GM21367 (cell line): ENCODE measurements around the gene ZNF385B.

Experiments
- ATAC-seq: cut with Tn5 transposase; IDR thresholded peaks from one replicate; pipeline ENCODE4 v1.9.1; 2021; ENCODE audit not compliant: unreplicated experiment

ZNF385B gene

DNA sequence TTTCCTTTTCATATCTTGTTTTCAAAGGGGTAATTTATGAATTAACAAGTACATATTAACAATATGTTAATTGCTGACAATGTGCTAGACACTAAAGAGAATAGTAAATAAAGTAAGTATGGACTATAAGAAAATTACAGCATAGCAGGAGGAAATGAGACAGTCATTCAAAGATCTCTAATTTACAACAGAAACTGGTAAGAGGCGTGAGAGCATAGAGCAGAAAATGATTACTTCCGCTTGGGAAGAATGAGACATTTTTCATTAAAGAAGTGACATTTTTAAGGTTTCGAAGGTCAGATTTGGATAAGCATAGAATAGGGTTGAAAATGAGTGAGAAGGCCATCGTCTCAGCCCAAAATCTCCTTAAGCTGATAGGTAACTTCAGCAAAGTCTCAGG, 412.4 kb downstream of the ZNF385B start:
- peak; percentile 73 for ATAC-seq

DNA sequence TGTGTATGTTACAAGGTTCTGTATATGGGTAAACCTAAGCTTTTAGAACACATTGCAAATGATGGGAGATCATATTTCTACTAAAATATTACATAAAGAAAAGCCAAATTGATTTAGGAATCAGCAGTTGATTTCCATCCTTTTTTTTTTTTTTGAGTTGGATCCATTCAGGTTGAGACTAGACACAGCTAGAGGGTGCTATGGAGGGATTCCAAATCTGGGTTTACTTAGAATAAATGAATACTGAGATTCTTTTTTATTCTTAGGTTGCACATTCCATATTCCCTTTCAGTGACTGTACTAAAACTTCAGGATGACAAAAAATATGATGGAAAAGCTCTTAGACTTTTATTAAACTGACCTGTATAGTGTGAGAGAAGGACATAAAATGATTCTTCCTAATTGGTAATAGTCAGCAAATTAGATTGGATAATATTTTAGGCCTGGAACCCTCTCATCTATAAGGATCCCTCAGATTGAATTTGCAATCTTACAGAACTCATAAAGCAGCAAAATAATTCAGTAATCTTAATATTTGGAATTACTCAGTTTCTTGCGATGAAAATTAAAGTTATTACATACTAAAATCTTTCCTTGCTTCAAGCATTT, 413.5 kb downstream of the ZNF385B start:
- no peak for ATAC-seq

DNA sequence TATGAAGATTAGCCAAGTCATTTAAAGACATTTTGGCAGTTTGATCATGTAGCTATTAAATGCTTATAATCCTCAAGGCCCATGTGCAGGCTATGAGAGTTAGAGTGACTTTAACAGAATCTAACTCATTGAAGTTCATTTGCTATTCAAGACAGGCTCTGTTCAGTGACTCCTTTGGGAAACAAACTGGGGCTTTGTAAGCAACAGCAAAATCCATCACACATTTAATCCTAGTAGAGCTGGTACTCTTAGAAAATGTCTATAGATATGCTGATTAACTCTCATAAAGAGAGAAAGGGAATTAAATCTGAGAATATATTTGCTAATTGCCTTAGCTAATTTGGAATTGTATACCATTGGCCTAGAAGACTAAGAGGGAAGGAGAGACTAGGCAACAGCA, 414.0 kb downstream of the ZNF385B start:
- no peak for ATAC-seq

DNA sequence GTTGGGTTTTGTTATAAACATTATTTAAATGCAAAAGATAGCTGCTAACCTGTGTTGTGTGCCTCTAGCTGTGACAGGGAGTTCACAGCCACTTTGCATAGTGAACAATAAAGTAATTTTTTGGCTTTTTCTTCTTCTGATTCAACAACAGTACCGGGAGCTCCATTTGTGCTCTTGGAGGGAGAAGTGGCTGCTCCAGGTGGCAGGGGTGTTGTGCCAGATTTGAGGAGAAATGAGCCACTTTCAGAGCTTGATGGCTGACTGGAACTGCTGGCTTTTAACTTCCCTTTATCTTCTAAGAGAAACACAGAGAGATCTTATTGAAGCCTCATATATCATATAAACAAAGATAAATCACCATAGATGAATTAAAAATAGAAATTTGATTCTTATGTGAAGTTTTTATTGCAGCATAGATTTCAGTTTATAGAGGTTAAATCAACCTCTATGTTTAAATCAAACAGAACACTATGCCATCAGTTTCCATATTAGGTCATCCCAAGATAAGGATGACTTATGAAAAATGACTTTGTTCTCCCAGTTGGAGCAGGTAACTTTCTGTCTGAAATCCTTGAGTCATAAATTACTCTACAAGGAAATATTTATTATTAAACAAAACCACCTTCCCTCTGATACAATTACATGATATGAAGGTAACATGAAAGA, 414.8 kb downstream of the ZNF385B start:
- ATAC-seq: no peak

DNA sequence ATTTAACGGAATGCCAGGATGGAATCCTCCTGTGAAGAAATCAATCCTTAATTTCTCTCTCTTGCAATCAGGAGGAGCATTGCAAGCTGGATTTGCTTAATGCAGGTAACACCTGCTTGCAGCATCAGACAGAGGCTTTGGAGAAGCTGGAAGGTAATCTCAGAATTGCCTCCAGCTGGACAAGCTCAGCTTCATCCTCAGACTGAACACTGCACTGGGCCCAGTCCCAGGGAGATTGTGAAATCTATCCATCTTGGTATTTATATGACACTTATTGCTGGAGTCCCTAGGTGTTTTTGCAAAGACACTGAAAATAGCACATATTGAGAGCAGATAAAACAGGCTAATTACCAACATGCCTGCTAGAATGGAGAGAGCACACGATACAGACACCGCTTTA, 417.4 kb downstream of the ZNF385B start:
- no peak for ATAC-seq

DNA sequence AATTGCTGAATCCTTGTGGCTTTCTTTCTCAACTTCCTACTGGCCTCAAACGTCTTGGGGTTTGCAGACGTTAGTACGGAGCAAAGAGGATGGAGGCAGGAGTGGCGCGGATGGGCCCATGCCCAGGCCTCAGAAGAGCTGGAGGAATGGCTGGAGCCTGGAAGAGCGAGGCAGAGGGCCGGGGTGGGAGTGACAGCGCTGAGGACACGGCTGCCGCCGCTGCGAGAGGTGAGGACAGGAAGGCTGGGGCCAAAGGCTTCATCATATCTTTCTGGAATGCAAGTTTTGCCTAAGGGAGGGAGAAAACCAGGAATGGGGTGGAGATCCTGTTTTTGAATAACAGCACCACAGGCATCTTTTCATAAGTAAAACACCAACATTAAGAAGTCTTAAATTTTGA, 418.2 kb downstream of the ZNF385B start:
- ATAC-seq: no peak

DNA sequence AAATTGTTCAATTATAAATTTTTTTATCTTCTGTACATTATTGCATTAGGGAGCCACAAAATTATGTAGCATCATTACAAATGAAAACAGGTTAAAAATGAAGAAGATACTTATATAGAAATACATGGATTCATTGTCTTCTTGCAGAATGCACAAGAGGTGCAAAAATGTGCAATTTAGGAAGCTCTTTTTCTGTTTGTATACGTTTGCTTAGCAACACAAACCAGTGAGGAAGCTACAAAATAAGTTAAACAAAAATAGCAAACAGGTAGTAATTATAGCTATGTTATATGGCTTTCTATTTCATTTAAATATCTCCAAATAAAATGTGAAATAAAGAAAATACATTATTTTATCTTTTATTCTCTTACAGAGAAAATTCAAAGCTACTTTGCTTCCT, 419.2 kb downstream of the ZNF385B start:
- ATAC-seq: no peak

DNA sequence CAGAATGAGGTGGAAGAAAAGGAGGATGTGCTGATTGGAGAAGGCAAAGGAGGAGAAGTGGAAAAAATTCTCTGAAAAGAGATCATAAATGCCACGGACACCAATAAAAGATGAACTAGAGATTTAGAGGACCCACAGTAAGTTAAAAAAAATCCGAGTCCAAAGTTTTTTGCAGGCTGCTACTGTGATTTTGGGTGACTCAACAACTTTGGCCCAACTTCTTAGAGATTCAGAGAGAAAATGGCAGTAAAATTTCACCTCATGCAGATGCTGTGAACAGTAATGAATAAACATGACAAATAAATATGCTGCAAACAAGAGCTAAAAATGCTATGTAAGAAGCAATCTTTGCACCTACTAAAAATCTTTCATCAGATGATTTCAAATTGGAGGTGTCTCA, 419.9 kb downstream of the ZNF385B start:
- ATAC-seq: no peak

DNA sequence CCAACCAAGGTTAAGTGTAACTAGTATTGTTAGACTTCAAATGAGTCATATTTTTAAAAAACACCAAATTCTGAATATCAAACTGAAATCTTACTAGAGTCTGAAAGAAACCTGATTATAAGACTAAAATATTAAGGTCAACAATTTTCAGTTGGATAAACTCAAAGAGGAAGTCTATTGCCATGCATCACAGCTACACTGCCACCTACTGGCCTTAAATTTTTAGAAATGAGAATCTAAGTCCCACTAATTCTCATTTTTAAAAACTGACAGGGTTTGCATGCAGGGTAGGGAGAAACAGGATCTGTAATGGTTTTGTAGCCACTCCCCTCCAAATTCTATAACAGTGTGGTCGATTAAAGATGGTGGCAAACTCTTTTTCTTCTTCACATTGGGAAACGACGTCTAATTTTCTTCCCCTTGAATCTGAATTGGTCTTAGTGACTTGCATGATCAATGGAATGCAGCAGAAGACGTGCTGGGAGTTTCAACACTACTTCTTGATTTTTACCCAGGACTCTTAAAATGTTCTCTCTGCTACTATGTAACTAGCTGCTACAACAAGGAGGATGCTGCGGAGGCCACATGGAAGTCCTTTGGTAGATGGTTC, 420.7 kb downstream of the ZNF385B start:
- ATAC-seq: peak; percentile 75

DNA sequence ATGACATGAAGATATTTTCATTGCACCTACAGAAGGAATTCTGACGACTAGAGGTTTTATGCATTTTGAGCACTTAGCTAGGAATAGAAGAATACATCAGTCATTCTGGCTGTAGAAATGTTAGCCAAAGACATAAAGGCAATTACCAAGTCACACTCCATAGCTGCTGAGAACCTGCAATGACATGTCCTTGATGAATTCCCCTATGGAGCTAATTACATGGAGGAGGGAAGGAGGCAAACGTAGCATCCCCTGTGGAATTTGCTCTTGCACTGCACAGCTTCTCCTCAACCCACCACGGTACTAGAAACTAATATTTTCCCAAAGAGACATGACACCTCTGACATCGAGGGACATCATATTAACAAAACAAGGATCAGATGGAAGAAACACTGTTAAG, 422.8 kb downstream of the ZNF385B start:
- ATAC-seq: no peak

DNA sequence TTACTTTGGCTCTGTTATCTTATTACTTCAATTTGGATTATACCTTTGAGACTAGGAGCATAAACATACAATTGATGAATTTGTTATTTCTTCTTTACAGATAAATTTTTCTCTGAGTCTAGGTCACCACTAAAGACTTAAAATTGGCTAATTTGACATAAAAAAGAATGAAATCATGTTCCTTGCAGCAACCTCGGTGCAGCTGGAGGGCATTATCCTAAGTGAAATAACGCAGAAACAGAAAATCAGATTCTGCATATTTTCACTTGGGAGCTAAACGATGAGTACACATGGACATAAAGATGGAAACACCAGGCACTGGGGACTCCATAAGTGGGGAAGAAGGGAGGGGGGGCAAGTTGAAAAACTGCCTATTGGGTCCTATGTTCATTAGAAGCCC, 424.0 kb downstream of the ZNF385B start:
- ATAC-seq: no peak

DNA sequence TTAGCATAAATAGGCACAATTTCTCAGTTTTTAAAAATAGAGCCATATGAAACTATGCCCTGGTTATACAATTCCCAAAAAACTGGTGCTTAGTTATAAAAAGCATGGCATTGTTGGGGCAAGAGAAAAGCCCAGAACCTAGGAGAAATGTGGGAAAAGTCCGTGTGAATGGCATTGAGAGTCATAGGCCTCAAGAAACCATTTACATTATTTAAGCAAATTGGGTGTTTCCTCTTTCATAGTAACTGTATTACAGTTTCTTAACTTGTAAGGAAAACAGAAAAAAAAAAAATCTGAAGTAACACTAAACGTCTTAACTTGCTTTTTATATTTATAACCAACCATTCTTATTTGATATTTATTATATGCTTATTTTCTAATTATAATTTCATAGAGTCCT, 425.8 kb downstream of the ZNF385B start:
- no peak for ATAC-seq

DNA sequence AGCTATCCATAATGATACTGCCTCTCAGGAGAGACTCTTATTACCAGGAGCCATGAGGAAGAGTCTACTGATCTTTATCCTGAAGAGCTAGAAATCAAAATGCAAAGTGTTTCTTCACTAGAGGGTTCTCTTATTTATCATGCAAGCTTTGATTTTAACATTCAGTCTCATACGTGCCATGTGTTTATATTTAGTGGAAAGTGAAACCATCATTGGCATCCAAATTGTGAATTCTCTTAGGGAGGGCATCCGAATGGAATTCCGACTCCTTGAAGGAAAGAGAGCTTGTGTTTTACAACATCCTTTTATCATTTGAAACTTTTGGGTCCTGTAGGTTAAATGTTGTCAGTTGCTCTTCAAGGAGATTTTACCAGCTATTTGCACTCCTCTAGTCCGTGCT, 426.4 kb downstream of the ZNF385B start:
- no peak for ATAC-seq

DNA sequence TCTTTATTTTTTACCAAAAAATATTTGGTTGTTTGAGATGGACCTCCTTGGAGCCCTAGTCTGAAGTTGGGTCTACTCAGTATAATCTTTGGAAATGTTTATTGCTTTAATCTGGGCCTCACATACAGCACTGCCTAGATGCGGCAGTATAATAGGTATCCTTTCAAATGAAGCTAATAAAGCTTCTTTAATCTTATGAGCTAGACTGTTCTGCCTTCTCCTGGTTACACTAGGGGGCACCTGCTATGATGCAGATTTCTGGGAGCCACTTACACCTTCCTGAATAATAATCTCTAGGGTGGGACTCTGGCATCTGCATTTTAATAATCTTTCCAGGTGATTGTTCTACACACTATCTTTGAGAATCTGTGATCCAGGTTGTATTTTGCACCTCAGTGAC, 427.1 kb downstream of the ZNF385B start:
- no peak for ATAC-seq

DNA sequence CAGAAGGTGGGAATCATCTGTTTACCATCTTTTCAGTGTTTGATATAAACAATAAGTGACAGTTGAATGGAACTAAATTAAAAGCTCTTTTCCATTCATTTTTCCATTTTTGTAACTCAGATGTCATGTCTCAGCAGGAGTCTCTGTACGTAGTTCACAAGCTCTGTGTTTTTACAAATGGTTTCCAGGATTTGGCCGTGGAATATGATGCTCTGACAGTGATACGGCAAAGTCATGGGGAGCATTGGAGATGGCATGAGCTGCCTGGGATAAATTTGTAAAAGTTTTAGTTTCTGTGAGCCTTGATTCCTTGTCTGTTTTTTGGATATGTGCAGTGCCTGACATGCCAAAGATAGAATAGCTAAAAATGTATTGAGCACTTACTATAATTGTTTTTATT, 428.7 kb downstream of the ZNF385B start:
- ATAC-seq: no peak

DNA sequence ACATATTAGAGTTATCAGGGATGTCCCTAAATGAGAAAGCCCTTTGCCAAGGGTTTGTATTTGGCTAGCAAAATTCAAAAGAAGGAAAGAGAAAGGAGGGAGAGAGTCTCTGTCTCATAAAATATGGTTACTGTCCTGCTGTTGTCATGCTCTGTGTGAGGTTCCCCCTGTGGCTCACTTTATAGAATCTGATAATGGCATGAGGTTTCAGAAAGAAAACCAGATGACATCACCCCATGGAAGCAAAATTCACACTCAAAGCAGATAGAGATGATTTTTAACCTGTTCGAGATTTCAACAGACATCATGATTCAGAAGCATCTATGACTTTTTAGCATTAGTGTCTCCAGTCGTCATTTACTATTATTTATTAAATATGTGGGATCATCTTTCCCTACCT, 431.8 kb downstream of the ZNF385B start:
- no peak for ATAC-seq

DNA sequence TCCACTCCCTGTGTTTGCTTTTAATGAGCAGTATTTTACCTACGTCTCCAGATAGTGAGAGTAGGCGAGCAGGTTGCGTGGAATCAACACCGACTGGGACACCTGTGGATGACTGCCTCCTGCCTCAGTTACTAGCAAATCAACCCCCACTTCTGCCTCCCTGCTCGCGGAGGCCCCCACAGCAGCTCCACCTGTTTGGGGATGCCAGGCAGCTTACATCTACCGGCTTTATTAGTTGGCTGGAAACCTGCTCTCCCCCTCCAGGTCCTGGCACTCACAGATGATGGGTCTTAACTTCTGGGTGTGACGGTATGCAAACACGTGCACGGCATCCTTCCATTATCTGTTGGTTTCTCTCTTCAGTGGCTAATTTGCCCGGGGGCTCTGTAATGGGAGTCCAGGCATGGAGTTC, 432.3 kb downstream of the ZNF385B start:
- ATAC-seq: no peak

DNA sequence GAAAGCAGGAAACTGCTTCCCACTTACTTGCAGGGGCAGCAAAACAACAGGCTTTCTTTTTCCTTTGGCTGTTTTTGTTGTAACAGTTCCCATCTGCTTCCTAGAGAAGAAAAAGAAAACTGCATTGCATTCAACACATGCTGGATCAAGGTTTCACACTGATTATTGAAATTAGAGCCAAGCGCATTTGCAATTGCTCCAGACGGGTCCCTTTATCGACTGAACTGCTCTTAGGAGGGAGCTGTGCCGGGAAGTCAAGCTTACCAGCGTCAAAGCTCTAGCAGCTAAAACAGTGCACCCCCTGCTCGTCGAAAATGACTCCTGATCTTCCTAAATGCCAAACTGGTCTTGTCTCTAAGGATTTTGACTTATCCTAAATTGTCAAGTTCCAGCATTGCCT, 432.8 kb downstream of the ZNF385B start:
- ATAC-seq: no peak

DNA sequence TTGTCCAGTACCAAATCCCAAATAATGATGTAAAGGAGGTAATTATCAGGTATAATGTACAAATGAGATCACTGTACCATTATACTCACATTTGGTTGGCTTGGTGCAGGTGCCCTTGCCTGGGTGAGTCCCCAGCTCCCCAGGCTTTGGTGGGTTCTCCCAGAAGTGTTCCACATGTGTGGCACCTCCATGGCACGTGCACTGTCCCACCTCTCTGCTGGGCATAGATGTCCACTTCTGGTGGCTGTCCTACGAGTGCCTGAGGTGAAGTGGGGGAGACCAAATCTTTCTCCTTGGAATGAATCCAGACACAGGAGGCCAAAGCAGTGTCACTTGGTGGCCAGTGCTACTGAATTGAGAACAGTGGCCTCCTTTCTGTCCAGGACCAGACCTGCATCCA, 434.3 kb downstream of the ZNF385B start:
- ATAC-seq: no peak

DNA sequence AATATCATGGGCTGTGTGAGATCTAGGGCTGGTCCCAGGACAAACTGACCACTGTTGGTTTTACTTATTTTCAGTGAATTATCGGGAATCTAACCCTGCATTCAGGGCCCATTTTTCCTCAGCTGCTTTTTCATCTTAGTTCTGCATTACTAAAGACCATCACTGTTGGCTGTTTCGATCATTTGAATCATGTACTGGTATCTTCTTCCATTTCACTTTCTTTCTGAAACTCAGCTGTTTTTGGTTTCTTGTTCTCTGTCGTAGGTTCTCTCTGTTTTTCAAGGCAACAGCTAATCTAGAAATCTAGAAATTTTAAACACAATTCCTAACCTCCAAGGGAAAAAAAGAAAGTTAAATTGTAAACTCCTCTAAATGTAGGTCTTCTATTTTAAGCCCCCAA, 436.8 kb downstream of the ZNF385B start:
- ATAC-seq: no peak

DNA sequence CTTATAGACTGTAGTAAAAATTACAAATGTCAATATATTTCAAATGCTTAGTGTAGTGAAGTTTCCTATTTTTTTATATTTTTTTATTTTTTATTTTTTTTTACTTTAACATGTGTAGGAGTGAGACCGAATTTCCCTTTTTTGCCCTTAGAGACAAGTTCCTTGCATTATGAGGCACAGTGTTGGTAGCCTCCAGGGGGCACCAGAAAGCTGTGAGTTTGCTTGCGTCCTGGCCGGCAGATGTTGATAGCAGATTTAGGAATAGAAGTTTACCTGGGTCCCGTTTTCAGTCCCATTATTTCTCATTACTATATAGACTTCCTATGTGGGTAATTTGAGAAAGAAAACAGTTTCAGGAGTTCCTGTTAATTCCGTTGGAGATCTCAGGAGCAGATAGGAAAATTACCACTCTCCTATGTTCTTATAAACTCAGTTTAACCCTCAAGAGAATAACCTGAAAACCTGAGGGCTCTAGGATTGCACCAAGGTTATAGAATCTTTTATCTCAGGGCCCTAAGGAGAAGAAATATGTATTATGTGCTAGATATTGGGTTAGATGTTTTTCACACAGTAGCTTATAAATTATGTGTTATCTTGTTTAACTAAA, 439.3 kb downstream of the ZNF385B start:
- peak; percentile 92 for ATAC-seq

DNA sequence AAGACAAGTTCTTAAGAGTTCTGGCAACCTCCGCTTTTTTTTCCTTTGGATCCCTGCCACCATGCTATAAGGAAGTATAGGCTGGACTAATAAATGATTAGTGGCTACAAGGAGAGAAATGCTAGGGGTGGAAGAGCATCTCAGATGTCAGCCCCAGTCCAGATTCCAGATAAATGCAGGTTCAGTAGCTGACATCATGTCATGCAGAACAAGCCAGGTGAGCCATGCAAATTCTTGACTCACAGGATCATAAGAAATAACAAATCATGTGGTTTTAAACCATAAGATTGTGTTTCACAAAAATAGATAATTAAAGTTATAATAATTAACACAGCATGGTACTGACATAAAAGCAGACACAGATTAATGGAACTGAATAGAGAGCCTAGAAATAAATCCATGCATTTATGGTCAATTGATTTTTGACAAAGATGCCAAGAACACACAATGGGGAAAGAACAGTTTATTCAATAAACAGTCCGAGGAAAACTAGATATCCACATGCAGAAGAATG, 443.9 kb downstream of the ZNF385B start:
- no peak for ATAC-seq
